AG10803 (cell line): Measurements from ENCODE around the gene PI4KB.

Experiments used
- DNase-seq: peaks from one replicate; pipeline ENCODE4 v3.0.0; 2010; ENCODE audit warnings: low read depth
- H3K4me3 ChIP-seq: 2 replicates; pipeline ENCODE4 v1.5.1; 2011; ENCODE audit warnings: mild to moderate bottlenecking, low read length, control low read depth
- CTCF ChIP-seq: conservative IDR thresholded peaks from 2 replicates; pipeline ENCODE4 v1.5.1; 2011; ENCODE audit warnings: mild to moderate bottlenecking, low read length, control low read depth, inconsistent platforms

Gene PI4KB

GRCh38 chr1:151289991-151290708 is 37.1 kb downstream of the PI4KB start:
- no peak overlapping the region for H3K4me3 ChIP-seq
- no peak for DNase-seq
- TF ChIP-seq CTCF: no peak

GRCh38 chr1:151289080-151289935 is 37.9 kb downstream of the PI4KB start:
- no peak overlapping the region for H3K4me3 ChIP-seq
- DNase-seq: no peak
- TF ChIP-seq CTCF: no peak

DNA sequence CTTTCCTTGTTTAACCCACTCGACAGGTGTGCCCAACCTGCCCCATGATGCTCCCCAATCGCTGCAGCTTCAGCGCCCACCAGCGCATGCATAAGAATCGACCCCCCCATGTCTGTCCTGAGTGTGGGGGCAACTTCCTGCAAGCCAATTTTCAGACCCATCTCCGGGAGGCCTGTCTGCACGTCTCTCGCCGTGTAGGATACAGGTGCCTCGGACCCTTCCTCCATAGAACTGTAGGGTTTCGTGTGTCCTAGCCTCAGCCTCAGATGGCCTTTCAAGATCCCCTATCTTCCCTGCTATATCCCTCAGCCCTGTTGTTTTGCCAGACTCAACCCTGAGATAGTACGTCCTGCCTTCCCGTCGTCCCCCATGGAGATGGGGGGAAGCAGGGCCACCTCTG is 38.7 kb downstream of the PI4KB start:
- no peak for TF ChIP-seq CTCF
- no peak for DNase-seq

DNA sequence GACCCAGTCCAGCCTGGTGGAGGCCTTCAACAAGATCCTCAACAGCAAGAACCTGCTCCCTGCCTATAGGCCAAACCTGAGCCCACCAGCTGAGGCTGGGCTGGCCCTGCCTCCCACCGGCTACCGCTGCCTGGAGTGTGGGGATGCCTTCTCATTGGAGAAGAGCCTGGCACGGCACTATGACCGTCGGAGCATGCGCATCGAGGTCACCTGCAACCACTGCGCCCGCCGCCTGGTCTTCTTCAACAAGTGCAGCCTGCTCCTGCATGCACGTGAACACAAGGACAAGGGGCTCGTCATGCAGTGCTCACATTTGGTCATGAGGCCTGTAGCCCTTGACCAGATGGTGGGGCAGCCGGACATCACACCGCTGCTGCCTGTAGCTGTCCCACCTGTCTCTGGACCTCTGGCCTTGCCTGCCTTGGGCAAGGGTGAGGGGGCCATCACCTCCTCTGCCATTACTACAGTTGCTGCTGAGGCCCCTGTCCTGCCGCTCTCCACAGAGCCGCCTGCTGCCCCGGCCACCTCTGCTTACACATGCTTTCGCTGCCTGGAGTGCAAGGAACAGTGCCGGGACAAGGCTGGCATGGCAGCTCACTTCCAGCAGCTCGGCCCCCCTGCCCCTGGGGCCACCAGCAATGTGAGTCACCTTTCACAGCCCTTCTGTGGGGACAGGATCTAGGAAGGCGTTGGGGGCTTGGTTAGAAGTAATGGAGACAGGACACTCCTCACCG is 39.3 kb downstream of the PI4KB start:
- no peak overlapping the region for H3K4me3 ChIP-seq
- no peak for DNase-seq
- no peak for TF ChIP-seq CTCF

More for the DNA sequence above, 38.7 kb downstream of the PI4KB start:
- H3K4me3 ChIP-seq: no peak overlapping the region

DNA sequence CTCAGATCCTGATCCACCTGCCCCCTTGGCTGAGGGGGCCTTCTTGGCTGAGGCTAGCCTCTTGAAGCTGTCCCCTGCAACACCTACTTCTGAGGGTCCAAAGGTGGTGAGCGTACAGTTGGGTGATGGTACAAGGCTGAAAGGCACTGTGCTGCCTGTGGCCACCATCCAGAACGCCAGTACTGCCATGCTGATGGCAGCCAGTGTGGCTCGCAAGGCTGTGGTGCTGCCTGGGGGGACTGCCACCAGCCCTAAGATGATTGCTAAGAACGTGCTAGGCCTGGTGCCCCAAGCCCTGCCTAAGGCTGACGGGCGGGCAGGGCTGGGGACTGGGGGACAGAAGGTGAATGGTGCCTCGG is 39.9 kb downstream of the PI4KB start:
- TF ChIP-seq CTCF: no peak
- no peak for DNase-seq
- H3K4me3 ChIP-seq: no peak overlapping the region

DNA sequence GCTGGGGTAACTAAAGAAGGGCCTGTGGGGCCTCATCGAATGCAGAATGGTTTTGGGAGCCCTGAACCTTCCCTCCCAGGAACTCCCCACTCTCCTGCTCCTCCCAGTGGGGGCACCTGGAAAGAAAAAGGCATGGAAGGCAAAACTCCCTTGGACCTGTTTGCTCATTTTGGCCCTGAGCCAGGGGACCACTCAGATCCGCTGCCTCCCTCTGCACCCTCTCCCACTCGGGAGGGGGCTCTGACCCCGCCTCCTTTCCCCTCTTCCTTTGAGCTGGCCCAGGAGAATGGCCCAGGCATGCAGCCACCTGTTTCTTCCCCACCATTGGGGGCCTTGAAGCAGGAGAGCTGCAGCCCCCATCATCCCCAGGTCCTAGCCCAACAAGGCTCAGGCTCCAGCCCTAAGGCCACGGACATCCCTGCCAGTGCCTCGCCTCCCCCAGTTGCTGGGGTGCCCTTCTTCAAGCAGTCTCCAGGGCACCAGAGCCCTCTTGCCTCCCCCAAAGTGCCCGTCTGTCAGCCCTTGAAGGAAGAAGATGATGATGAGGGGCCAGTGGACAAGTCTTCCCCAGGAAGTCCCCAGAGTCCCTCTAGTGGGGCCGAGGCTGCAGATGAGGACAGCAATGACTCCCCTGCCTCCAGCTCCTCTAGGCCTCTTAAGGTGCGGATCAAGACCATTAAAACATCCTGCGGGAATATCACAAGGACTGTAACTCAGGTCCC is 40.4 kb downstream of the PI4KB start:
- no peak for TF ChIP-seq CTCF
- DNase-seq: no peak
- no peak overlapping the region for H3K4me3 ChIP-seq
